Measurements from ENCODE around the gene MLLT11.
A peak's percentile ranks its signal among the peaks of the same experiment; 100 is the strongest.

The MLLT11 gene

GRCh38 chr1:151060007-151060656, at the start of gene MLLT11:
TSS of gene MLLT11 (plus strand) at chr1:151060397. CDS start at chr1:151067225, 6,828 bp downstream.
- DNase-seq, result no peak

- no peak for DNase-seq
Measured at GRCh38 chr1:151011154-151011850, 48.9 kb upstream of the MLLT11 start.

GRCh38 chr1:151012684-151013471, 47.3 kb upstream of the MLLT11 start:
- DNase-seq, result no peak

GRCh38 chr1:151013518-151013917, 46.7 kb upstream of the MLLT11 start:
- DNase-seq, result no peak

GRCh38 chr1:151024540-151025146, 35.6 kb upstream of the MLLT11 start:
- peak; percentile 78 for DNase-seq

GRCh38 chr1:151026460-151026859, 33.7 kb upstream of the MLLT11 start:
- DNase-seq, result no peak

- DNase-seq, result no peak
Measured at GRCh38 chr1:151032164-151032563, 28.0 kb upstream of the MLLT11 start.

- DNase-seq, result no peak
Measured at GRCh38 chr1:151035167-151035566, 25.0 kb upstream of the MLLT11 start.

- no peak for DNase-seq
Measured at GRCh38 chr1:151036356-151036755, 23.8 kb upstream of the MLLT11 start, which contains the start of gene BNIPL. TSS of gene BNIPL (plus strand) at chr1:151036586. CDS start at chr1:151036726, 140 bp downstream.

GRCh38 chr1:151037032-151037431, 23.2 kb upstream of the MLLT11 start:
- DNase-seq, result no peak

GRCh38 chr1:151039521-151039920, 20.7 kb upstream of the MLLT11 start:
- no peak for DNase-seq

- no peak for DNase-seq
Measured at GRCh38 chr1:151043163-151043562, 17.0 kb upstream of the MLLT11 start.

GRCh38 chr1:151047591-151047924, 12.6 kb upstream of the MLLT11 start, which contains the start of gene C1orf56:
TSS of gene C1orf56 (plus strand) at chr1:151047751. CDS start at chr1:151047848, 97 bp downstream.
- peak; percentile 62 for DNase-seq

- peak; percentile 68 for DNase-seq
Measured at GRCh38 chr1:151047925-151048644, 12.1 kb upstream of the MLLT11 start.

- DNase-seq, result no peak
Measured at GRCh38 chr1:151048645-151049032, 11.6 kb upstream of the MLLT11 start.

GRCh38 chr1:151049458-151049857, 10.7 kb upstream of the MLLT11 start:
- DNase-seq, result no peak

GRCh38 chr1:151050051-151050688, 10.0 kb upstream of the MLLT11 start:
- DNase-seq, result no peak

GRCh38 chr1:151051356-151052009, 8.7 kb upstream of the MLLT11 start:
- DNase-seq, result no peak

- no peak for DNase-seq
Measured at GRCh38 chr1:151054971-151055547, 5.1 kb upstream of the MLLT11 start.

- no peak for DNase-seq
Measured at GRCh38 chr1:151055581-151055980, 4.6 kb upstream of the MLLT11 start.

- DNase-seq, result peak; percentile 51
Measured at GRCh38 chr1:151056149-151056548, 4.0 kb upstream of the MLLT11 start.

Measured in activated CD4-positive, alpha-beta T cell treated with anti-CD3 and anti-CD28 coated beads, Interleukin-10, Interleukin-2, amounts not matched to agents 100 ng/mL and 50 ng/mL, durations not matched to agents 16 hours and 8 hours (primary cell).